GM19328 (cell line): ENCODE measurements around the gene CYLD.

Experiments used
- ATAC-seq: cut with Tn5 transposase; IDR thresholded peaks from one replicate; pipeline ENCODE4 v1.9.1; 2021; ENCODE audit warnings: mild to moderate bottlenecking, moderate library complexity; ENCODE audit not compliant: unreplicated experiment

The CYLD gene

GRCh38 chr16:50814541-50814940 is 72.7 kb downstream of the CYLD start:
- no peak for ATAC-seq

GRCh38 chr16:50815382-50815781 is 73.5 kb downstream of the CYLD start:
- ATAC-seq: no peak

- ATAC-seq: no peak
Observed at GRCh38 chr16:50816901-50817555, 75.1 kb downstream of the CYLD start.

- ATAC-seq: no peak
Observed at GRCh38 chr16:50818380-50818779, 76.5 kb downstream of the CYLD start.

GRCh38 chr16:50819706-50820105 is 77.8 kb downstream of the CYLD start:
- ATAC-seq: no peak

- ATAC-seq: no peak
Observed at GRCh38 chr16:50820225-50820624, 78.3 kb downstream of the CYLD start.

- no peak for ATAC-seq
Observed at GRCh38 chr16:50821586-50821985, 79.7 kb downstream of the CYLD start.

- no peak for ATAC-seq
Observed at GRCh38 chr16:50822671-50823070, 80.8 kb downstream of the CYLD start.

- ATAC-seq: no peak
Observed at GRCh38 chr16:50826797-50827316, 85.0 kb downstream of the CYLD start.

GRCh38 chr16:50828164-50828702 is 86.3 kb downstream of the CYLD start:
- ATAC-seq: no peak

- ATAC-seq: no peak
Observed at GRCh38 chr16:50830698-50831097, 88.8 kb downstream of the CYLD start.

GRCh38 chr16:50831751-50832150 is 89.9 kb downstream of the CYLD start:
- no peak for ATAC-seq

- ATAC-seq: no peak
Observed at GRCh38 chr16:50833929-50834328, 92.0 kb downstream of the CYLD start.

GRCh38 chr16:50834701-50835100 is 92.8 kb downstream of the CYLD start:
- ATAC-seq: no peak

GRCh38 chr16:50835358-50836060 is 93.6 kb downstream of the CYLD start:
- ATAC-seq: no peak

GRCh38 chr16:50836121-50836621 is 94.3 kb downstream of the CYLD start:
- ATAC-seq: no peak

GRCh38 chr16:50837324-50837723 is 95.4 kb downstream of the CYLD start:
- ATAC-seq: no peak

GRCh38 chr16:50838165-50838564 is 96.3 kb downstream of the CYLD start:
- no peak for ATAC-seq

GRCh38 chr16:50838885-50839284 is 97.0 kb downstream of the CYLD start:
- ATAC-seq: no peak

- ATAC-seq: no peak
Observed at GRCh38 chr16:50839356-50839755, 97.5 kb downstream of the CYLD start.

GRCh38 chr16:50839920-50840729 is 98.2 kb downstream of the CYLD start:
- no peak for ATAC-seq
